Ammon's horn (tissue), 1 donor: Measurements from ENCODE around the gene DGKQ.
A peak's percentile ranks its signal among the peaks of the same experiment; 100 is the strongest.

ENCODE experiments used
- DNase-seq: peaks from one replicate; pipeline ENCODE4 v3.0.0-alpha.2; 2016; ENCODE audit warnings: low spot score

Gene DGKQ

GRCh38 chr4:960636-961350 lies 12.6 kb downstream of the DGKQ start:
- DNase-seq, result no peak

DNA sequence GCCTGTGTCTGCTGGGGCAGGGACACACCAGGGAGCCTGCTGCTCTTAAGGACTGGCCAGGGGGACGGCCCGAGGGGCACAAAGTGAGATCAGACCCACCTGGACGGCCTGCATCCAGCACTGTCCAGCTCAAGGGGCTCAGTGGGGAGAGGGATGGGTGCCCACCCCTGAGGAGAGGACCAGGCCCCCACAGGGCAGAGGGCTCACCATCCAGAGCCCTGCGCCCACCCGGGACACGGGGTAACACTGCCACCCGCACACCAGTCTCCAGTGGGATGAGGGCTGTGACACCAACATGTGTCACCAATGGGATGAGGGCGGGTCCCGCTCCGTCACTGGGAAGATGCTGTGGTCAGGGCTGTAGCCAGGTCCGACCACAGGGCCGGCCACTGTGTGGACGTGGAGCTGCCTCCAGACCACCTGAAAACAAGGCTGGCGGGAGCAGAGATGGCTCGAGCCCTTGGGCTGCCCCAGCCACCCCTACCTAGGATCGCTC lies 13.2 kb downstream of the DGKQ start:
- DNase-seq, result no peak

- no peak for DNase-seq
Measured at GRCh38 chr4:959338-960139, 13.8 kb downstream of the DGKQ start.

GRCh38 chr4:958696-959337 lies 14.6 kb downstream of the DGKQ start:
- no peak for DNase-seq

DNA sequence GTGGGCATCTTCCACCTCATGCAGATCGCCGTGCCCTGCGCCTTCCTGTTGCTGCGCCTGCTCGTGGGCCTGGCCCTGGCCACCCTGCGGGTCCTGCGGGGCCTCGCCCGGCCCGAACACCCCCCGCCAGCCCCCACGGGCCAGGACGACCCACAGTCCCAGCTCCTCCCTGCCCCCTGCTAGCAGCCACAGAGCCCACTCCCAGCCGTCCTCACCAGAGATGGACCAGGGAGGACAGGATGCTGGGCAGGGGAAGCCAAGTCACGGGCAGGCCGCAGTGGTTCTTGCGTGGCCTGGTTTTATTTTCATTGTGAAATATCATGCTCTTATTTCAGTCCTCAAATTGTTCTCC lies 15.1 kb downstream of the DGKQ start:
- DNase-seq, result no peak

GRCh38 chr4:957581-958313 lies 15.6 kb downstream of the DGKQ start:
- peak; percentile 44 for DNase-seq

GRCh38 chr4:957231-957580 lies 16.2 kb downstream of the DGKQ start:
- no peak for DNase-seq

GRCh38 chr4:956531-957230 lies 16.7 kb downstream of the DGKQ start:
- no peak for DNase-seq

GRCh38 chr4:955931-956381 lies 17.4 kb downstream of the DGKQ start:
- DNase-seq, result no peak

DNA sequence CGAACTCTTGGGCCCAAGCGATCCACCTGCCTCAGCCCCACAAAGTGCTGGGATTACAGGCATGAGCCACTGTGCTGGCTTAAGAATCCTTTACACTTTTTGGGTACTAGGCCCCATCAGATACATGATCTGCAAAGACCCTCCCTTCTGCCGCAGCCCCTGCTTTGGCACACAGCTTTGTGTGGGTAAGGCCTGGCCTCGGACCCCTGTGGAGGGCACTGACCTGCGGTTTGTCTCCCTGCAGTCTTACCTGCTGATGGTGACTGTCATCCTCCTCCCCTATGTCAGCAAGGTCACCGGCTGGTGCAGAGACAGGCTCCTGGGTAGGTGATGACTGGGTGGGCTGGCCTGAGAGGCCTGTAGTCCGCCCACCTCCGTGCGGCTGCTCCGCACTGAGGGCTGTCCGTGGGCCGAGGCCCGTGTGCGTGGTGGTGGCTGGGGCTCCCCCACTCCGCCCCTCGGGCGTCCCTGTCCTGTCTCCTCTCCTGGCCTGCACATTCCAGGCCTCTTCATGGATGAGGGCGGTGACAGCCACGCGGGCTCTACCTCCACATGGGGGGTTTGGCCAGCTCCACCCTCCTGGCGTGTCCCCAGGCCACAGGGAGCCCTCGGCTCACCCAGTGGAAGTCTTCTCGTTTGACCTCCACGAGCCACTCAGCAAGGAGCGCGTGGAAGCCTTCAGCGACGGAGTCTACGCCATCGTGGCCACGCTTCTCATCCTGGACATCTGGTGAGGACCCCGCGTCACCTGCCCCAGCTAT lies 18.0 kb downstream of the DGKQ start:
- no peak for DNase-seq

GRCh38 chr4:954211-955020 lies 19.0 kb downstream of the DGKQ start:
- no peak for DNase-seq

DNA sequence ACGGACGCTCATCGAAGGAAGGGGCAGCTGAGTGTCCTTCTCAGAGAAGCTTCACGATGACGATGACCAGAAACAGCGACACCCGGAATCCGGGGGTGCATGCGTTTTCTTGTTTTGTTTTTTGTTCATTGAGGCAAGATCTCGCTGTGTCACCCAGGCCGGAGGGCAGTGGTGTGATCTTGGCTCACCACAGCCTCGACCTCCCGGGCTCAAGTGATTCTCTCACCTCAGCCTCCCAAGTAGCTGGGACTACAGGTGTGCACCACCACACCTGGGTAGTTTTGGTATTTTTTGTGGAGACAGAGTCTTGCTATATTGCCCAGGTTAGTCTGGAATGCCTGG lies 19.8 kb downstream of the DGKQ start:
- DNase-seq, result no peak

DNA sequence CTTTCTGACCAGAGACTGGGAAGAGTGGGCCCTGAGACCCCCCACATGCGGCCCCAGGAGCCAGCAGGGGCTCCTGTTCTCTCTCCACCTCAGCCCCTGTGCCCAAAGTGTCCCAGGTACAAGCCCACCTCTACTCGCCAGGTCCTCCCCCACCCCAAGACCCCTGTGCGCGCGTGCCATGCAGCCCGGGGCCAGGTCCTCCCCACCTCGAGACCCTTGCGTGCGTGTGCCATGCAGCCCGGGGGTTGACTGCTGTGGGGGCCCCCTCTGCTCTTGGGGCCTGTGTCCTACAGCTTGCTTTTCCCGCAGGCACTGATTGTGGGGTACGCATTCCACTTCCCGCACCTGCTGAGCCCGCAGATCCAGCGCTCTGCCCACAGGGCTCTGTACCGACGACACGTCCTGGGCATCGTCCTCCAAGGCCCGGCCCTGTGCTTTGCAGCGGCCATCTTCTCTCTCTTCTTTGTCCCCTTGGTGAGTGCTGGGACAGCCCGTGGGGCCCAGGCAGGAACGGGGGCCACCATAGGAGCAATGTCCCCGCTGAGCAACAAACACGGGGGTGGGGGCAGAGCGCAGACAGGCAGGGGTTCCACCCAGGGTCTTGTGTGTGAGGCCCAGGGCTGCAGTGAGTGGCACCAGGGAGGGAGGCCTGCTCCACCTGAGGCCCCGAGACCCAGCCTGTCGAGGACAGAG lies 20.3 kb downstream of the DGKQ start:
- no peak for DNase-seq

- DNase-seq, result no peak
Measured at GRCh38 chr4:951594-952468, 21.5 kb downstream of the DGKQ start.

GRCh38 chr4:951186-951585 lies 22.2 kb downstream of the DGKQ start:
- DNase-seq, result no peak

GRCh38 chr4:950136-951020 lies 23.0 kb downstream of the DGKQ start:
- DNase-seq, result no peak

- no peak for DNase-seq
Measured at GRCh38 chr4:949656-950055, 23.7 kb downstream of the DGKQ start.

DNA sequence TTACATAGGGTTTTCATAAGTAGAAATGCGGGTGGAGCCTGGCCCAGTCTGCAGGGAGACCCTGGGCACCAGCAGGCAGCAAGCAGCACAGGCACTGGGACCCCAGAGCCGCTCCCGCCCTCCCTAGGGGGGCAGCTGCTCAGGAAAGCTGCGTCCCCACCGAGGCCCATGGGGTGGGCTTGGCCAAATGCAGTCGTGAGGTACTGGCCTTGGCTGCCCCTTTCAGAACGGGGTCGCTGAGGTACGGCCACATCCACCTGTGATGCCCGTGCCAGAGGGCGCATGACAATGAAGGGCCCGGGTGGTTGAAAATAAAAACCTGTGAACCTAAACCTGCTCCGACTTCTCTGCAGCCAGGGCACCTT lies 24.5 kb downstream of the DGKQ start:
- no peak for DNase-seq
